Kidney (tissue), 14 donors: Measurements from ENCODE around the gene FAM180B. TPM values are rescaled to one million over a fixed set of nuclear protein-coding genes. Genes with fewer than 3 reads are reported as not detected.

ENCODE experiments used
- DNase-seq, 5 donors: peaks; one replicate each; pipeline ENCODE4 v3.0.0-alpha.2; 2013 to 2020
- FAIRE-seq: peaks from 2 replicates; lab custom pipeline; 2012; peaks lifted over from hg19 to GRCh38; lab: Jason Lieb, UNC
- H3K27ac ChIP-seq, 2 donors: one replicate each; pipeline ENCODE4 v1.7.0; 2013; ENCODE audit warnings: low read depth in 2 of 2, low read length in 2 of 2, inconsistent platforms in 1 of 2
- H3K27me3 ChIP-seq: one replicate; pipeline ENCODE4 v1.7.1; 2013; ENCODE audit warnings: low read length, inconsistent platforms; ENCODE audit not compliant: control insufficient read depth, insufficient read depth
- H3K36me3 ChIP-seq, 3 donors: one replicate each; pipeline versions ENCODE4 v1.7.0 to v1.7.1; 2013; ENCODE audit warnings: low read length in 3 of 3, control low read depth in 1 of 3, inconsistent platforms in 1 of 3; ENCODE audit not compliant: insufficient read depth in 3 of 3, control insufficient read depth in 2 of 3
- H3K4me1 ChIP-seq, 3 donors: one replicate each; pipeline versions ENCODE4 v1.7.0 to v1.7.1; 2013; ENCODE audit warnings: low read length in 3 of 3, inconsistent platforms in 1 of 3, low read depth in 1 of 3; ENCODE audit not compliant: control insufficient read depth in 2 of 3, insufficient read depth in 2 of 3
- H3K4me3 ChIP-seq, 3 donors: one replicate each; pipeline versions ENCODE4 v1.7.0 to v1.8.1; 2013; ENCODE audit warnings: low read length in 3 of 3, control low read depth in 1 of 3, inconsistent platforms in 1 of 3
- H3K9ac ChIP-seq, 3 donors: one replicate each; pipeline versions ENCODE4 v1.7.0 to v1.7.1; 2013; ENCODE audit warnings: low read length in 3 of 3, control low read depth in 1 of 3, inconsistent platforms in 1 of 3
- H3K9me3 ChIP-seq, 3 donors: one replicate each; pipeline versions ENCODE4 v1.7.0 to v1.7.1; 2013; ENCODE audit warnings: low read length in 3 of 3, control low read depth in 1 of 3, inconsistent platforms in 1 of 3; ENCODE audit not compliant: control insufficient read depth in 2 of 3, insufficient read depth in 1 of 3
- intact Hi-C: fragments of 100-400 bp; cut with DNase I; formaldehyde crosslinking; loops from one replicate; pipeline ENCODE4 v1.11.1; 2022
- polyA plus RNA-seq: library from polyadenylated mRNA; stranded (reverse); fragments of 350-450 nt; fragmentation: Illumina TruSeq; extraction: RNeasy Lipid Tissue Mini Kit (QIAGEN cat#74804); gene quantifications from one replicate; pipeline ENCODE4 v1.2.3, GENCODE V29; 2014; ENCODE audit warnings: low read depth, low replicate concordance; ENCODE audit not compliant: insufficient read depth
- total RNA-seq: library from RNA; stranded (reverse); fragmentation: NEBNext Ultra II Directional; extraction: Animal tissue kit (Norgen Biotek cat#: 25700); gene quantifications from one replicate; pipeline ENCODE4 v1.2.1, GENCODE V29; 2021
- TF ChIP-seq, protein P1 (sequence below): IDR thresholded peaks from 3 replicates; pipeline ENCODE4 v1.5.1; 2012; ENCODE audit warnings: mild to moderate bottlenecking, moderate library complexity, borderline replicate concordance; ENCODE audit not compliant: insufficient read depth; ENCODE audit errors: extremely low read depth
- donor health status: control.
- donor health status: control.
- donor health status: control.
- donor health status: control.
- donor health status: control.
- donor health status: DM: yes; HTN: yes; CAD: no.
- donor health status: Normal renal cell carcinoma (clear cell type).

The FAM180B gene
- total and polyA plus RNA-seq, 2 donors from 2014 or later = not detected

GRCh38 chr11:47578524-47579494 is 7.7 kb upstream of the FAM180B start, which contains the start of the genes KBTBD4 and NDUFS3:
Gene KBTBD4 (minus strand): TSS chr11:47578970. CDS start chr11:47578951, 19 bp downstream.
Gene NDUFS3 (plus strand): TSS chr11:47579074. CDS start chr11:47579092, 18 bp downstream.
- Histone ChIP-seq H3K27me3 (no peaks in the 10 kb centered on the region), H3K27ac (peak within 1 kb of the TSS; percentile 86 to 96), H3K9ac (peak within 1 kb of the TSS; percentile 74 to 94 (median 85)), H3K4me1 (peaks cover 5 to 23% (median 20%) of the 10 kb centered on the region in 3 donors), H3K9me3 (no peaks in the 10 kb centered on the region), H3K36me3 (peaks cover 10 to 30% (median 23%) of the 10 kb centered on the region in 3 donors), H3K4me3 (peak within 1 kb of the TSS; percentile 95 to 98 (median 96))
- DNase-seq (peak; percentile 95 to 97 (median 97)), FAIRE-seq (no peak)
- intact Hi-C loops = no loop called here
- TF ChIP-seq, protein P1, sequence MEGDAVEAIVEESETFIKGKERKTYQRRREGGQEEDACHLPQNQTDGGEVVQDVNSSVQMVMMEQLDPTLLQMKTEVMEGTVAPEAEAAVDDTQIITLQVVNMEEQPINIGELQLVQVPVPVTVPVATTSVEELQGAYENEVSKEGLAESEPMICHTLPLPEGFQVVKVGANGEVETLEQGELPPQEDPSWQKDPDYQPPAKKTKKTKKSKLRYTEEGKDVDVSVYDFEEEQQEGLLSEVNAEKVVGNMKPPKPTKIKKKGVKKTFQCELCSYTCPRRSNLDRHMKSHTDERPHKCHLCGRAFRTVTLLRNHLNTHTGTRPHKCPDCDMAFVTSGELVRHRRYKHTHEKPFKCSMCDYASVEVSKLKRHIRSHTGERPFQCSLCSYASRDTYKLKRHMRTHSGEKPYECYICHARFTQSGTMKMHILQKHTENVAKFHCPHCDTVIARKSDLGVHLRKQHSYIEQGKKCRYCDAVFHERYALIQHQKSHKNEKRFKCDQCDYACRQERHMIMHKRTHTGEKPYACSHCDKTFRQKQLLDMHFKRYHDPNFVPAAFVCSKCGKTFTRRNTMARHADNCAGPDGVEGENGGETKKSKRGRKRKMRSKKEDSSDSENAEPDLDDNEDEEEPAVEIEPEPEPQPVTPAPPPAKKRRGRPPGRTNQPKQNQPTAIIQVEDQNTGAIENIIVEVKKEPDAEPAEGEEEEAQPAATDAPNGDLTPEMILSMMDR = no peak

- DNase-seq (no peak), FAIRE-seq (no peak)
- Histone ChIP-seq H3K36me3 (peaks cover 8 to 36% (median 23%) of the 10 kb centered on the region in 3 donors), H3K4me1 (peaks cover 5 to 15% (median 8%) of the 10 kb centered on the region in 3 donors), H3K27ac (no peak overlapping the region), H3K9me3 (no peaks in the 10 kb centered on the region), H3K9ac (no peak overlapping the region), H3K27me3 (no peaks in the 10 kb centered on the region), H3K4me3 (no peak overlapping the region)
- intact Hi-C loops = no loop called here
- TF ChIP-seq, protein P1 = no peak
Measured at GRCh38 chr11:47583844-47584243, 2.6 kb upstream of the FAM180B start.

DNA sequence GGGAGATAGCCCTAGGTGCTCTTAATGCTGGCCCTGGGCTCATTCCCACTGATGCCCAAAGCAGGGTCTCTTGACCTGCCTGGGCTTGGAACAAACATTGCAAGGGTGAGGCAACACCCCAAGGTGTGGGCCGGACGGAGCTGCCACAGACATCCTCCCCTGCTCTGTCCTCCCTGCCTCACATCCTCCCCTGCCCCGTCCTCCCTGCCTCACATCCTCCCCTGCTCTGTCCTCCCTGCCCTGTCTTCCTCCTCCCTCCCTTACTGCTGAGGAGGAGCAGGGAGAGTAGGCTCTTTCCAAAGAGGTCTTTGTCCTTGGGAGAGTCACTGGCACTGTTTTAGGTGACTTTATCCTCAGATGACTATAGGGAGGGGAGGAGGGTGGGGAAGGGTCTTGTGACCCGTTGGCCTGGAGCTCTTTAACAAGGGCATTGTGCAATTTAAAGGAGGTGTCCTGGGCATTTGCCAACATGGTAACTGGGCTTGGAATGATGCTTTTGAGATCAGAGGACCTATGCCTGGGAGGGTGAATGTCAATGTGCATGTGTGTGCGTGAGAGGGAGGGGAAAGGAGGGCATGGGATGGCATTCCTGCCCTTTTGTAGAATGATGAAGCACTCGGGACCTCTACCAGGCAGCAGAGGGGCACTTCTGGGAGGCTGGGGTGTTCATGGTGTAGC is 700 bp downstream of the FAM180B start:
- Histone ChIP-seq H3K9me3 (no peaks in the 10 kb centered on the region), H3K27ac (no peak overlapping the region), H3K4me3 (no peak overlapping the region), H3K4me1 (peaks cover 0 to 2% (median 0%) of the 10 kb centered on the region in 3 donors), H3K36me3 (peaks cover 3 to 20% (median 15%) of the 10 kb centered on the region in 3 donors), H3K27me3 (no peaks in the 10 kb centered on the region), H3K9ac (no peak overlapping the region)
- no peak for DNase-seq
- TF ChIP-seq, protein P1 = no peak
- no peak for FAIRE-seq
- intact Hi-C loops = no loop called here
